Measurements from ENCODE around the gene OGFOD3.
"Not testable (repeated sequence)": the region's sequence is repeated elsewhere in the genome, so short reads cannot be mapped to it uniquely, and the experiment has no call there.

Gene OGFOD3

DNA sequence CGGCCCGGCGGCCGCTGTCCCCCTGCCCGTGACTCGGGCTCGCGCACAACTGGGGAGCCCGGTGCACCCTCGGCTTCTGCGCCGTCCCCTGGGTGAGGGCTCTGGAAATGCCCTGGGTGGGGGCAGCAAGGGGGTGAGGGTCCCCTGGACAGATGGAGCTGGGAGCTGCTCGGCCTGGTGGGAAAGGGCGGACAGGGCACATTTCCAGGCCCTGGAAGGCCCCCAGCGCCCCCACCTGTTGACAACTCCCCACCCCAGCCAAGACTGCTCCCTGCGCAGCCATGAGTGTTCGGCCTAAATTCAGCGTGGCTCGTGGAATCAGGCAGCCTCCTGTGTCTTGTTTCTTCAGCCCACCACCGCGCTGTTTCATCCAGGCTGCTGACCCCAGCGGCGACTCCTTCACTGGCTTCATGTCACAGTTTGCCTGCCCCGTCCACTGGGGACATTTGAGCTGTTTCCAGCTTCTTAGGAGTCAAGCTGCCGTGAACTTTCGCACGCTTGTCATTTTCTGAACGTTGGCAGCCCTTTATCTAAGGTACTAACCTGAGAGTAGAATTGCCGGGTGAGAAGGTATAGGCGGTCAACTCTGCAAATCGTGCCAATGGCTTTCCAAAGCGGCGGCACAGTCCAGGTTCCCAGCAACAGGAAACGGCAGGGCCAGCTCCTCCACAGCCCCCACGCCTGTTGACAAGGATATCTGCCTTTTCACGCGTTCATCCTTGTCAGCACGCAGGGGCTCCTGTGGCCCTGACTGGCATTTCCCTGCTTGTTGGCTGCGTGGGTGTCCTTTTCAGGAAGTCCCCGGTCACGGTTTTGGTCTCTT, 45.9 kb downstream of the OGFOD3 start:
- no peak for DNase-seq

DNA sequence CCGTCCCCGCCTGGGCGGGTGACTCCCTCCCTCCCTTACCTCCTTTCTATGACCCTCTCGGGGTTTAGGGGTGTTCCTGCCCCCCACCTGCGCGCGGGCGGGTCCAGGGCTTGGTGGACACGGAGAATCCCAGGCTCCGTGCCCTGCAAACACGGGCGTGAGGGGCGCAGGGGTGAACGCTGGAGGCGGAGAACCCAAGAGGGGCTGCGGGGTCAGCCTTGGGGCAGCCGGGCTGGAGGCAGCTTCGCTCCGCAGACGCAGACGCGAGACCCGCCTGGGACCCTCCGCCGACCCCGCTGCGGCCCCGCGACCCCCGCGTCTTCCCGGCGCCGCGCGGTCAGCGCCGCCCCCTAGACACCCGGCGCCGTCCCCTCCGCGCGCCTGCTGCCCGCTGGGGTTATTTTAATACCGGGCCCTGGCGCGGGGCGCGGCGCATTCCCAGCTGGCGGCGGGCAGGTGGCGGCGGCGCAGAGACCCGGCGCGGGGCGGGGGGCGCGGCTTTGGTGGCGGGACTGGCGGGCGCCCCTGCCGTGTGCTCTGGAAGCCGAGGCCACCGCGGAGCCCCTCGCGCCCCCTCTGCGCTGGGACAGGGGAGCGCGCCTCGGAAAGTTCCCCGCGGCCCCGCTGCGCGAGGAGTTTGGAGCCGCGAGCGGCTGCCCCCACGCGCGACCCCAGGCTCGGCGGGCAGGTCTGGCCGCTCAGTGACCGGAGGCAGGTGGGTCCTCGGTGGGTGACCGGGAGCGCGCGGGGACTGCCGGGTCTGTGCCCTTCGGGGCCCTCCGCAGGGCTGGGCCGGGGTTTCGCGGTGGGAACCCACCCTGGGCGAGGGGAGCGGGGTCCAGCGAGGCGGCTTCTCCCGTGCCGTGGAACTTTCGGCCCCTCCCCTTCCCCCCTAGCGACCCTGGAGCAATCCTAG, 46.8 kb downstream of the OGFOD3 start, which contains the start of gene UTS2R:
Gene UTS2R (plus strand): TSS at position 433 of the 916 bp plus-strand sequence. CDS start 2,560 bp downstream, outside the sequence.
- no peak for DNase-seq

DNA sequence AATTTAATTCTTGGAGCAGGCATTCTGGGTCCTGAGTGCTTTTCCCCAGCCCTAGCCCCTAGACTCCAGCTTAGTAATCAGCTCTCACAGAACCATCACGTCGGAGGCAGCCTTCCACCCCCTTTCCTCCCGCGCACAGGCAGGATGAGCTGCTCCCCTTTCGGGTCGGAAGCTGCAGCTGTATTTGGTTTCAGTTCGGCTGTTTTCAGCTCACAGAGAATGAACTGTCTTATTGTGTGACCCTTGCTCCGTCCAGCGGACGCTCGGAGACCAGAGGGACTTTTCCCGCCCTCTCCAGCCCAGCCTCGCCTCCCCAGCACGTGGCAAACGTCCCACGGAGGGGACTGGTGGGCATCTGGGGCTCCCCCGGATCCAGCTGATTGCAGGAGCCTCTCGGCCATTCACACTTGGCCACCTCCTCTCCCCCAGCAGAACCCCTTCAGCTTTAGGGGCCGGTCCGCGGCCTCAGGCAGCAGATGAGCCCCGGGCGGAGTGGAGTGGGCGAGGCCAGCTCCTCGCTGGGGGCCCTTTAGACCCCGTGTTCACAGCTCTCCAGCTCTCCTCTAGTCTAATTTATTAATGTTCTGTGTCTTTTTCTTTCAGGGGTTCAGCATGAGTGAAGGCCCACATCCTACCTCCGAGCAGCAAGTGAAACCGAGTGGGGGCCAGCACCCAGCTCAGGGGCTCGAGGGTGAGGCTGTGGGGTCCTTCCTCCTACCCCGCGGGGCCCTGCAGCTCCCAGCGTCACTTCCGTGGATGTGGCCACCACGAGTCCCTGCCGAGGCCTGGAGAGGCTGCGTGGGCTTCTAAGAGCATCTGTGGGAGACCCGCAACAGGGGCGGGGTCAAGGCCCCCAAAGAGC, 47.7 kb downstream of the OGFOD3 start:
- no peak for DNase-seq

DNA sequence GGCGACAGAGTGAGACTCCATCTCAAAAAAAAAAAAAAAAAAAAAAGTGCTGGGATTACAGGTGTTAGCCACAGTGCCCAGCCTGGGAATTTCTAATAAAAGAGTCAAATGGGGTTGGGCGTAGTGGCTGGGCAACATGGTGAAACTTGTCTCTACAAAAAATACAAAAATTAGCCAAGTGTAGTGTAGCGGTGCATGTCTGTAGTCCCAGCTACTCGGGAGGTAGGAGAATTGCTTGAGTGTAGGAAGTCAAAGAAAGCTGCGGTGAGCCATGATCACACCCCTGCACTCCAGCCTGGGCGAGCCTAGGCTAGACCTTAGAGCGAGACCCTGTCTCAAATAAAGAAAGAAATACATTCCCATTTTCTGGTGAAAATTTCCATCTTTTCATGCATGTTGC, 49.2 kb downstream of the OGFOD3 start:
- no peak for DNase-seq

DNA sequence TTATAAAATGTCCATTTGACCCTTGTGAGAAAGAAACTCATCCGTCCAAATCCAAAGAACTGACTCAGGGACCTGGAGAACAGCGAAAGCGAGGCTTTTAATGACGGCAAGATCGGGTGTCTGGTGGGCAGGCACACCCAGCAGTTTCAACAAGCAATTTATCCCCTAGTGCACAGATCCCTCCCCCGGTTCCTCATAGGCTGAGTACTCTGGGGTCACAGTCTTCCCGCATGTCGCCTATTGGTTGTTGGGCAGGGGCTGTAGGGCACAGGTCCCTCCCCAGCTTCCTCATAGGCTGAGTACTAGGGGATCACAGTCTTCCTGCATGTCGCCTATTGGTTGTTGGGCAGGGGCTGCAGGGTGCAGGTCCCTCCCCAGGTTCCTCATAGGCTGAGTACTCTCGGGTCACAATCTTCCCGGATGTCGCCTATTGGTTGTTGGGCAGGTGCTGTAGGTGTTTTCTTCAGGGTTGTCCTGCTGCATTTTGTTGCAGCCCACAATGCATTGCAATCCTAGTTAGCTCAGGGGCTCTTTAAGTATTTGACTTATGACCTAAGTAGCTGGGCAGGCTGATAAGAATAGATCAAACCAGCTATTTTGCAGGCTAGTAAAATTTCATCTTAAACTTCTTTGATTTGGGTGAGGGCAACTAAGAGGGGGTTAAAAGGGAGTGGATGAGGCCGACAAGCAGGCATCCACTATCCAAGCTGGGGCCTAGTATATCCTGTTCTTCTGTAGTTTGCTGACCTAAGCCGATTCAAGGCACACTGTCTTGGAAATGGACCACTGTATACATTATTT, 50.5 kb downstream of the OGFOD3 start:
- DNase-seq = no peak

DNA sequence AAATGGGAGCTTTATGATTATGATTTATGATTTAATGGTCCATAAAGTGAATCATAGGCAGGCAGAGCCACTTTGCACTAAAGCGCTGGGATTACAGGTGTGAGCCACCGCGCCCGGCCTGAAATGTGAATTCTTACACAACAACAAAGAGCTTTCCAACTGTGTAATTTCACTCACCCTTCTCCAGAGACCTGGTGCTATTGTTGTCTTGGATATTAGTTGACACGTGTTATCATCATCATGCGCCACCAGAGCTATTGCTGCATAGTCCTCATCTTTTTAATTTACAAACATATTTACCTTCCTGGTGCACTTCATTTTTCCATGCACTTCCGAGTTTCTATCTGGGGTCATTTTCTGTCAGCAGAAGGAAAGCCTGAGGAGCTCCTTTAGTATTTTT, 51.6 kb downstream of the OGFOD3 start:
- no peak for DNase-seq

DNA sequence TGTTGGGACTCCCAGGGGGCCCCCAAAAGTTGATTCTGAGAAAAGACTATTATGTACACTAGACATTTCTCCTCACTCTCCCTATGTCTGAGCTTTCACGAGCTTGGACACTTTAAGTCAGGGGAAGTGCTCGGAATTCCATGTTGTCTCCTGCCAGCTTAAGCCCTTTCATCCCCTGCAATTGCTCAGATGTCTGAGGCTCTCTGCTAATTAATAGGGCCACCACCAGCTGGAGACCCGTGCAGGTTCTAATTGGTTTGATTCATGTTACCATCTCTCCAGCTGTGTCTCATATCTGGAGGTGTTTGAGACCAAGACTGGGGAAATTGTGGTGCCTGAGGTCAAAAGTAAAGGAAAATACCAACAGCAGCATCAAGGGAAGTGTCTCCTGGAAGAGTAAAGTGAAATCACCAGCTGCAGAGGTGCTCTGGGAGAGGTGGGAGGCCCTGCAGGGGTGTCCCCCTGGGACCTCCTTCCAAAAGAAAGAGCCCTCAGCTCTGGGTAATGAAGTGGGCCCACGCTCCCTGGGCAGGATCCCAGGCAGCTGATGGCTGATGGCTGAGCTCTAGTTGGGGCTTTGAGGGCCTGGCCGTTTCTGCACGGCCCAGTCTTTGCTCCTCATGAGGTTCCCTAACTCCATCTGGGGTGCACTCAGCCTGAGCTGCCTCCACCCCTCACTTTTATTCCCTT, 52.6 kb downstream of the OGFOD3 start:
- DNase-seq = no peak

DNA sequence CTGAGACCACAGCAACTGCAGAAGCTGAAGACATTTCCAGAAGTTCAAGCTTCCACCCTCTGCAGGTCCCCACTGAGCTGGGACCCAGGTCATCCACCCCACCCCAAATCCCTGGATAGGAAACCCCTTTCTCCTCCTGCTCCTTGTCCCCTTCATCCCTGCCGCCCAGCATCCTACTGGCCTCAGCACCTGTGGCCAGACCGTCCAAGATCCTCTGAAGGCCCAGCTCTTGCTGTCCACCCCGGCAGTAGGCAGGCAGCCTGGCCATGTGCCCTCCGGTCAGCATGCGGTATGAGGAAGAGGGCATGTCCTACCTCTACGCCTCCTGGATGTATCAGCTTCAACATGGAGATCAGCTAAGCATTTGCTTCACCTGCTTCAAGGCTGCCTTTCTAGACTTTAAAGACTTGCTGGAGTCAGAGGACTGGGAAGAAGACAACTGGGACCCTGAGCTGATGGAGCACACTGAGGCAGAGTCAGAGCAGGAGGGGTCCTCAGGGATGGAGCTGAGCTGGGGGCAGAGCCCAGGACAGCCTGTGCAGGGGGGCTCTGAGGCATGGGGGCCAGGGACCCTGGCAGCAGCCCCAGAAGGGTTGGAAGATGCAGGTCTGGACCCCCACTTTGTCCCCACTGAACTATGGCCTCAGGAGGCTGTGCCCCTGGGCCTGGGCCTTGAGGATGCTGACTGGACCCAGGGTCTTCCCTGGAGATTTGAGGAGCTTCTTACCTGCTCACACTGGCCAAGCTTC, 56.3 kb downstream of the OGFOD3 start:
- no peak for DNase-seq

DNA sequence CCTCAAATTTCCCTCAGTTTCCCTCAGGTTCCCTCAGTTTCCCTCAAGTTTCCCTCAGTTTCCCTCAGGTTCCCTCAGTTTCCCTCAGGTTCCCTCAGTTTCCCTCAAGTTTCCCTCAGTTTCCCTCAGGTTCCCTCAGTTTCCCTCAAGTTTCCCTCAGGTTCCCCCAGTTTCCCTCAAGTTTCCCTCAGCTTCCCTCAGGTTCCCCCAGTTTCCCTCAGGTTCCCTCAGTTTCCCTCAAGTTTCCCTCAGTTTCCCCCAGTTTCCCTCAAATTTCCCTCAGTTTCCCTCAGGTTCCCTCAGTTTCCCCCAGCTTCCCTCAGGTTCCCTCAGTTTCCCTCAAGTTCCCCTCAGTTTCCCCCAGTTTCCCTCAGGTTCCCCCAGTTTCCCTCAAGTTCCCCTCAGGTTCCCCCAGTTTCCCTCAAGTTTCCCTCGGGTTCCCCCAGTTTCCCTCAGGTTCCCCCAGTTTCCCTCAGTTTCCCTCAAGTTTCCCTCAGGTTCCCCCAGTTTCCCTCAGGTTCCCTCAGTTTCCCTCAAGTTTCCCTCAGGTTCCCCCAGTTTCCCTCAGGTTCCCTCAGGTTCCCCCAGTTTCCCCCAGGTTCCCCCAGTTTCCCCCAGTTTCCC, 58.8 kb downstream of the OGFOD3 start:
- not testable (repeated sequence) for DNase-seq

DNA sequence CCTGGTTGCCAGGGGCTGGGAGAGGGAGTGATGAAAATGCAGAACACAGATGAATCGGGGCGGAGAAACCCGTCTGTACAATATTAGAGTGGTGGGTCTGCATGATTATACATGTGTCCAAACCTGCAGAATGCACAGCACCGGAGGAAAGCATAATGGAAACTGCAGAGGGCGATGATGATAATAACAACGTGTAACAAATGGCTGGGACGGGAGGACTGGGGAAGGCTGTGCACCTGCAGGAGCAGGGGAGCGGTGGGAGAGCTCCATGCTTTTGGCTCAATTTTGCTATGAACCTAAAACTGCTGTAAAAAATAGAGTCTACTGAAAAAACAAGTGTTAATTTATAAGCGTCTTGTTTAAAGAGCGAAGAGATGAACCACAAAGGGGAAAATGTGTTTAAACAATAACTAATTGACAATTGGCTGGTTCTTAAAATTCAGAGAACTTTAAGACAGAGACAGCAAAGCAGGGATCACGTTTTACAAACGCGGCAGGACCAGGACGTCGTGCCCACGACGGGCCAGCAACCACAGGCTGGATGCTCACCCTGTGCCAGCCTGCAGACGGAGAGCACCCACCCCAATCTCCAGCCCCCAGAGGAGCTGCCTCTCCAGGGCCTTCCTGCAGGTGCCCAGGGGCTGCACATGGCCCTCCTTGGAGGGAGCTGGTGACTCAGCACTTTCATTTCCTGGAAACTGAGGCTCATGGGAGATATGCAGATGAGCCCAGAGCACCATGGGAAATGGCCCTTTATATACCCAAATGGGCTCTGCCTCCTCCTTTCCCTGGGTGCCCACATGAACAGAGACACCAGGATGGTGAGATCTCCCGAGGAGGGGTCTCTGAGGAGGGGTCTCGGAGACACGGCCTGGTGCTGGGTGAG, 59.7 kb downstream of the OGFOD3 start, which contains the start of gene TEX19:
Gene TEX19 (plus strand): TSS at position 783 of the 886 bp plus-strand sequence. CDS start 2,904 bp downstream, outside the sequence.
- no peak for DNase-seq

DNA sequence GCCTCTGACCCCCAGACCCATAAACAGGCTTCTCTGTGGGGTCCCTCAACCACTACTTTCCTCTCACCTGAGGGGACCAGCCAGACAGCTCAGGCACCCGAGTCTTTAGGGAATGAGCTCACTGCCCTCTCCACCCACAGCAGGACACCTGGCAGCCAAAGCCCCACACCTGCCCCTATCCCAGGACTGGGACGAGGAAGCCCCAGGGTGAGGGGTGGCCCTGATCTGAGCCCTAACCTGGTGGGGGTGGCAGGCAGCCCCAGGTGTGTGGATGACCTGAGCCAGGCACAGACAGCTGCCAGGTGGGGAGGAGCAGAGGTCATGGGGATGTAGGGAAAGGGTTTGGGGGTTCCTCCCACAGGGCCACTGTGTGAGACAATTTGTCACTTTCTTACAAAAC, 61.0 kb downstream of the OGFOD3 start:
- no peak for DNase-seq

DNA sequence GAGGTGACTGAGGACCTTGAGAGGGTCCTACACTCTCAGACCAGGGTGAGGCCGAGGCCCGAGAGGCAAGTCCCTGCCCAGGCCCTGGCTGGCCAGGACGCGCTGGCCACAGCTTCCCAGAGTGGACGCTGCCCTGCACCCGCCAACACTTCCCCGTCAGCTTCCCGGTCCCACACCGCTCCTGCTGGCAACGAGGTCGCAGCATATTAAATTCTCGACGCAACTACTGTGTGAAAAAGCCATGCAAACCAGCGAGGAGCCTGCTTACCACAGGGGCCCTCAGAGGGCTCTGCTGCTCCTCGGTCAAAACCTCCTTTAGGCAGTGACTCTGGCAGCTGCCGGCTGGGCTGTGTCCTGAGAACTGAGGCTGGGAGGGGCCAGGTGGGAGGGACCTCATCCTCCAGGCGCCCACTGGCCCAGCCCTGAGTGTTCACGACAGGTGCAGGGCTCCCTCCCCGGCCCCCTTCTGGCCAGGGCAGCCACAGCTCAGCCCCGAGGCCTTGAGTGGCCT, 61.5 kb downstream of the OGFOD3 start:
- no peak for DNase-seq

DNA sequence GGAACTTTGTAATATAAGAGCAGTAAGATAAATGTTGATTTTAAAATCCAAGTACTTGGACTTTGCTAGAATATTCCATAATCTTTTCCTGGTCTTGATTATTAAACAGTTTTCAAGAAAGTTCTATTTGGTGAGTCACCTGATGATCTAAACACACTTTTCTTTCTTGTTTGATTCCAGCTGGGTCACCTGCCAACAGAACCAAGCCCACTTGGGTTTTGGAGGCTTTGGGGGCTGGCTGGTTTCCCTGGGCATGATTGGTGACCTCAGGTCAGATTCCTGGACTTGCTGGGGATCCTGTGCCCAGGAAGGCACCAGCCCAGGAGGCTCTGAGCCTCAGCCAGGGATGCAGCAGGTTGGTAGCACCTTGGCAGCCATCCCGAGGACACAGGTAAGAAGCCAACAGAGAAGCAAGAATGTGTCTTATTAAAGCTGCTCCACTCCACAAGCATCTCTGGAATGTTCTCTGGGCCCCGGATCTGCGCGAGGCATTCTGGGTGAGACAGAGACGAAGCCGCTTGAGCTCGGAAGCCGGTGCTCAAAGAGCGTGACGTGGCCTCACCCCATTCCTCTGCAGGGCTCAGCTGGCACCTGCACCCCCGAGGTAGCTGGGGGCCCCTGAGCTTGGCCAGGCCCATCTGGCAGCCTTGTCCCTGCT, 62.5 kb downstream of the OGFOD3 start:
- DNase-seq = no peak

DNA sequence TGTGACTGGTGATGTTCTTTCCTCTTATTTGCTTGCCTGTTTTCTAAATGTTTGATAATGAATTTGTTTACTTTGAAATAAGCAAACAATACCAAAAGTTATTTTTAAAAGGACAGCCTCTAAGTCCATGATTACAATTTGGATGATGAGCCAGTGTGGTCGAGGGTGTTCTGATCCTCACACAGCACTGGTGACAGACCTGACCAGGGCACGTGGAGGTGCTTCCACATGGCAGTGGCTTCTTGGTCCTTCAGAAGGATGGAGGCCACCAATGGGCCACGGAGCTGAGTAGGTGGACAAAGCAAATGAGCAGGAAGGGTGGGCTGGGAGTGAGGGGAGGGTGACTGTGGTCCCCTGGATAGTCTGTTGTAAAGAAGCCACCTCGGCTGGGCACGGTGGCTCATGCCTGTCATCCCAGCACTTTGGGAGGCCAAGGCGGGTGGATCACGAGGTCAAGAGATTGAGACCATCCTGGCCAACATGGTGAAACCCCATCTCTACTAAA, 63.5 kb downstream of the OGFOD3 start:
- DNase-seq = no peak

DNA sequence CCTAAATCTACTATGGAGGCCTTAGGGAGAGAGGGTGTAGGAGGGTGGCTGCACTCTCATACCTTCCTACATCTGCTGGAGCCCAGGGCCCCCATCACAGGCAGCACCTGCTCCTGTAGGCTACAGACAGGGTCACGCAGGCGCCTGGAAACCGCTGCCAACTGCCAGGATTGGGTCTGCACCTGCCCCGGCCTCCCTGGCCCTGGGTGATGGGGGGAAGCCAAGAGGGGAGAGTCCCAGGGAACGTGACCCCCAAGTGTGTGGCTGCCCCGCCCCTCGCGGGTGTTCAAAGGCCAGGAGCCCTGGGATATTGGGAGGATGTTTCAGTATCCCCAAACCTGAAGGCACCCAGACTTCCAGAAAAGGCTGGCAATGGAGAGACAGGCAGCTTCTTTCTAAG, 64.9 kb downstream of the OGFOD3 start:
- no peak for DNase-seq

DNA sequence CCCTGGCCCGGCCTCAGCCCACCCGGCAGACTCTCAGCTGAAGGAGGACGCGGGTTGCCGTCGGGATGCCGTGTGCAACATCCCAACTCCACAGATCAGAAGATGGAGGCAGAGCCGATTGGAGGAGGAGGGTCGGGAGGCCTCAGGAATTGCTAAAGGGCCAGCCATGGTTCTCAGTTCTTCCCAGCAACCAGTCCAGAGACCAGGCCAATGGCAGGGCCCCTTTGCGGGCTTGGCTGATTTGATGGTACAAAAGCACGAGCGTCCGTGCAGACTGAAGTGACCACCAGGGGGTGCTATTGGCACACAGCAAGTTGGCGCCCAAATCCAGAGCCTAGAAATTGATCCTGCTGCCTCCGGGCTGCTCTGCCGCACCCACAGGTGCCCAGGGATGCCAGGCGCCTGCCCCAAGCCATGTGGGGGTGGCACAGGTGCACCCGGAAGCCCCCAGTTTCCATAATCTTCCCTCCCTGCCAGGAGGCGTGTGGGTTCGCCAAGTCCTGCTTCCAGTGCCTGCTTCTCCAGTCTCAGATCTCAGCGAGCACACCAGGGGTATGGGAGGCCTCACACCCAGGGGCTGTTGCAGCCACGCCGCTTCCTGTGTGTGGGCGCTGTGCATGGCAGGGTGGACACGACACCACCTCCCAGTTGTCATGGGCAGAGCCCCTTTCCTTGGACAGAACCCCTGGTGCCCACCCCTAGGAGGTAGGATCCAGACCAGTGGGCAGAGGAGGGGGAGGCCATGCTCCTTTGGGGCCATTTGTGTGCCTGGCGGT, 66.5 kb downstream of the OGFOD3 start:
- peak; percentile 83 for DNase-seq

DNA sequence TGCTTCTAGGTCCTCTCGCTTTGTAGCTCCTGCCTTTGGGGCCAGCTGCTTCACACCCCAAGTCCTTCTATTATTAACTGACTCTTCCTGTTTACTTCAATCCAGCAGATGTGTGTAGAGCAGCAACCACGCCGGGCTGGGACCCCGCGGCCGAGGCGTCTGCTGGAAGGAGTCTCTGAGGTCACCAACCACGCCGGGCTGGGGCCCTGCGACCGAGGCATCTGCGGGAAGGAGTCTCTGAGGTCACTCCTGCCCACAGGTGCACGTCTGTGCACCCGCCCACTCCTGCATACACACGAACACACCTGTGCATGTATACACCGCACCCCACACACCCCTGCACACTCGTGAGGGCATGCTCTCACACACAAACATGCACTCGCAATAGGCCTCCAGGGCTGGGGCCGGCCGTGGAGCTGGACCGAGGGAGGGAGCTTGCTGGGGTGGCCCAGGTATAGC, 67.1 kb downstream of the OGFOD3 start:
- no peak for DNase-seq

Measured in T1000 (cell line).